Measurements from ENCODE around the gene CDPF1. TPM values are rescaled to one million over a fixed set of nuclear protein-coding genes. Genes with fewer than 3 reads are reported as not detected.

The CDPF1 gene
- total and polyA plus RNA-seq, 2 donors (not counting 3 experiments of a cell fraction or from before 2014, with no cell fraction given) = 9.7 to 9.9 TPM

GRCh38 chr22:46237453-46238124 is 12.5 kb downstream of the CDPF1 start:
- DNase-seq (ENCODE audit: low read depth, low spot score) = no peak
- Histone ChIP-seq H3K79me2 (ENCODE audit: control insufficient read depth, insufficient read depth, low read length) (no peaks in the 10 kb centered on the region), H3K9me1 (replicated peaks; ENCODE audit: control insufficient read depth, extremely low read depth, insufficient read depth, low read length) (no peaks in the 10 kb centered on the region), H3K36me3 (ENCODE audit: control insufficient read depth in 2 of 2, extremely low read depth in 1 of 2, insufficient read depth in 2 of 2, low read length in 2 of 2) (no peaks in the 10 kb centered on the region), H3K9ac (replicated peaks; ENCODE audit: extremely low read depth, insufficient read depth, low read length) (no peak overlapping the region), H3K4me3 (replicated peaks in 1 of 3; ENCODE audit: insufficient read depth in 1 of 3, low read depth in 1 of 3, low read length in 3 of 3) (no peak overlapping the region), H2AFZ (ENCODE audit: low read depth, low read length) (no peak overlapping the region), H3K27me3 (ENCODE audit: control insufficient read depth in 2 of 2, insufficient read depth in 2 of 2, low read length in 2 of 2) (no peaks in the 10 kb centered on the region), H4K20me1 (replicated peaks; ENCODE audit: control insufficient read depth, extremely low read depth, insufficient read depth, low read length) (no peaks in the 10 kb centered on the region), H3K4me1 (ENCODE audit: control insufficient read depth, extremely low read depth, insufficient read depth, low read length) (no peaks in the 10 kb centered on the region), H3K9me3 (replicated peaks; ENCODE audit: control insufficient read depth, insufficient read depth, low read length) (no peaks in the 10 kb centered on the region), H3K27ac (ENCODE audit: insufficient read depth, low read depth, low read length) (no peak overlapping the region), H3K4me2 (ENCODE audit: insufficient read depth, low read length) (no peak overlapping the region)
- no TSS peak for BruUV-seq (replicated peaks)
- FAIRE-seq = no peak
- TF ChIP-seq POLR2AphosphoS5 (IDR thresholded peaks at IDR 0.05; ENCODE audit: insufficient read depth, low read depth, low read length) = no peak
- no peak for TF ChIP-seq MYC (IDR thresholded peaks at IDR 0.05; ENCODE audit: low read depth, low read length)
- TF ChIP-seq CTCF (IDR thresholded peaks at IDR 0.05; ENCODE audit: extremely low read depth in 1 of 2, insufficient read depth in 1 of 2, low read depth in 1 of 2, low read length in 2 of 2) = no peak
- TF ChIP-seq FOS (IDR thresholded peaks at IDR 0.05; ENCODE audit: borderline replicate concordance, insufficient read depth, low read length) = no peak
- TF ChIP-seq POLR2A (IDR thresholded peaks at IDR 0.05; ENCODE audit: low read depth, low read length) = no peak
- TF ChIP-seq EZH2 (IDR thresholded peaks at IDR 0.05; ENCODE audit: borderline replicate concordance, low read depth, low read length, severe bottlenecking) = no peak
- no peak for TF ChIP-seq JUN (IDR thresholded peaks at IDR 0.05; ENCODE audit: borderline replicate concordance, insufficient read depth, insufficient read length, low read depth)
- dilution Hi-C loops (cut with MboI; ENCODE audit: extremely low pct_ligation_motif_present, low sequenced_read_pairs) = no loop called here
- intact Hi-C loops (cut with micrococcal nuclease) = no loop called here
- ChIA-PET POLR2A (no interaction called here), CTCF (interaction anchor here (0.5 kb wide), 1 partner anchor 9 kb away, joined by 3 read pairs; no protein-coding TSS in a partner anchor)

All from endothelial cell of umbilical vein (primary cell).